H9 (cell line): Measurements from ENCODE around the gene SP5. TPM values are rescaled to one million over a fixed set of nuclear protein-coding genes. Genes with fewer than 3 reads are reported as not detected.

Source experiments
- DNase-seq: peaks from one replicate; pipeline ENCODE4 v3.0.0-alpha.2; 2017
- H2AFZ ChIP-seq: one replicate; pipeline ENCODE4 v1.6.1; 2013; ENCODE audit warnings: mild to moderate bottlenecking, low read length, control low read depth, moderate library complexity
- H2AK5ac ChIP-seq: 2 replicates; pipeline ENCODE4 v1.6.1; 2013; ENCODE audit warnings: low read length, control low read depth, mixed read lengths; ENCODE audit not compliant: insufficient read length
- H2BK120ac ChIP-seq: one replicate; pipeline ENCODE4 v1.6.1; 2013; ENCODE audit warnings: low read depth, mild to moderate bottlenecking, low read length, control low read depth, inconsistent platforms; ENCODE audit not compliant: poor library complexity, severe bottlenecking
- H2BK12ac ChIP-seq: 2 replicates; pipeline ENCODE4 v1.6.1; 2013; ENCODE audit warnings: low read length, control low read depth, mixed read lengths, low read depth; ENCODE audit not compliant: insufficient read length
- H2BK15ac ChIP-seq: 2 replicates; pipeline ENCODE4 v1.6.1; 2013; ENCODE audit warnings: low read depth, low read length, control low read depth
- H2BK20ac ChIP-seq: one replicate; pipeline ENCODE4 v1.6.1; 2013; ENCODE audit warnings: low read depth, mild to moderate bottlenecking, low read length, control low read depth, inconsistent platforms; ENCODE audit not compliant: poor library complexity, severe bottlenecking
- H2BK5ac ChIP-seq: 2 replicates; pipeline ENCODE4 v1.6.1; 2013; ENCODE audit warnings: low read length, control low read depth, mixed read lengths; ENCODE audit not compliant: insufficient read length
- H3K14ac ChIP-seq: 2 replicates; pipeline ENCODE4 v1.6.1; 2013; ENCODE audit warnings: low read length, control low read depth; ENCODE audit not compliant: insufficient read depth
- H3K18ac ChIP-seq: 2 replicates; pipeline ENCODE4 v1.6.1; 2013; ENCODE audit warnings: low read depth, mild to moderate bottlenecking, mixed read lengths, low read length, control low read depth; ENCODE audit not compliant: insufficient read length
- H3K23ac ChIP-seq: 2 replicates; pipeline ENCODE4 v1.6.1; 2013; ENCODE audit warnings: low read length, control low read depth, mixed read lengths, low read depth; ENCODE audit not compliant: insufficient read length
- H3K23me2 ChIP-seq: 2 replicates; pipeline ENCODE4 v1.6.1; 2013; ENCODE audit warnings: low read depth, mild to moderate bottlenecking, mixed read lengths, low read length, control low read depth; ENCODE audit not compliant: insufficient read length, poor library complexity, severe bottlenecking
- H3K27ac ChIP-seq: 2 replicates; pipeline ENCODE4 v1.5.1; 2013; ENCODE audit warnings: low read length, control low read depth, mixed read lengths, low read depth; ENCODE audit not compliant: insufficient read length
- H3K27me3 ChIP-seq: 2 replicates; pipeline ENCODE4 v1.6.1; 2013; ENCODE audit warnings: low read length, control low read depth, inconsistent platforms; ENCODE audit not compliant: insufficient read depth
- H3K4ac ChIP-seq: 2 replicates; pipeline ENCODE4 v1.6.1; 2013; ENCODE audit warnings: low read depth, mild to moderate bottlenecking, control low read depth, inconsistent platforms, low read length, moderate library complexity
- H3K4me1 ChIP-seq: 2 replicates; pipeline ENCODE4 v1.6.1; 2013; ENCODE audit warnings: low read length, control low read depth, inconsistent platforms; ENCODE audit not compliant: insufficient read depth
- H3K4me2 ChIP-seq: 2 replicates; pipeline ENCODE4 v1.6.1; 2013; ENCODE audit warnings: low read length, control low read depth, mixed read lengths; ENCODE audit not compliant: insufficient read length, insufficient read depth
- H3K56ac ChIP-seq: 2 replicates; pipeline ENCODE4 v1.6.1; 2013; ENCODE audit warnings: low read depth, mild to moderate bottlenecking, mixed read lengths, low read length, control low read depth; ENCODE audit not compliant: insufficient read length
- H3K79me1 ChIP-seq: 2 replicates; pipeline ENCODE4 v1.6.1; 2013; ENCODE audit warnings: low read depth, mild to moderate bottlenecking, moderate library complexity, low read length, control low read depth, inconsistent platforms; ENCODE audit not compliant: insufficient read depth, poor library complexity, severe bottlenecking
- H3K79me2 ChIP-seq: 2 replicates; pipeline ENCODE4 v1.6.1; 2013; ENCODE audit warnings: low read length, control low read depth, inconsistent platforms; ENCODE audit not compliant: insufficient read depth
- H3K9ac ChIP-seq: 2 replicates; pipeline ENCODE4 v1.6.1; 2013; ENCODE audit warnings: low read length, control low read depth, mixed read lengths; ENCODE audit not compliant: insufficient read length; ENCODE audit errors: extremely low read depth
- H3K9me3 ChIP-seq: one replicate; pipeline ENCODE4 v1.6.1; 2013; ENCODE audit warnings: low read depth, low read length, inconsistent platforms; ENCODE audit not compliant: control insufficient read depth
- H3T11ph ChIP-seq: one replicate; pipeline ENCODE4 v1.6.1; 2013; ENCODE audit warnings: mild to moderate bottlenecking, low read length, control low read depth, inconsistent platforms
- H4K20me1 ChIP-seq: one replicate; pipeline ENCODE4 v1.6.1; 2013; ENCODE audit not compliant: control insufficient read depth, insufficient read length, insufficient read depth
- H4K5ac ChIP-seq: 2 replicates; pipeline ENCODE4 v1.6.1; 2013; ENCODE audit warnings: low read depth, mild to moderate bottlenecking, mixed read lengths, low read length, control low read depth; ENCODE audit not compliant: insufficient read length
- H4K8ac ChIP-seq: replicated peaks from 2 replicates; pipeline ENCODE4 v1.6.1; 2013; ENCODE audit warnings: low read length, control low read depth, mixed read lengths, low read depth; ENCODE audit not compliant: insufficient read length
- H4K91ac ChIP-seq: 2 replicates; pipeline ENCODE4 v1.6.1; 2013; ENCODE audit warnings: low read depth, mild to moderate bottlenecking, moderate library complexity, mixed read lengths, low read length, control low read depth; ENCODE audit not compliant: insufficient read length
- H3K27ac Mint-ChIP-seq, 3 experiments: 2 replicates in 2 of 3; 3 replicates in 1 of 3; pipeline ENCODE4 v1.8.0; 2020 to 2021; ENCODE audit warnings: mixed read lengths in 3 of 3, mild to moderate bottlenecking in 1 of 3, moderate library complexity in 1 of 3
- H3K27me3 Mint-ChIP-seq: 2 replicates; pipeline ENCODE4 v1.8.0; 2021; ENCODE audit warnings: low read depth, mild to moderate bottlenecking, moderate library complexity, mixed read lengths
- H3K36me3 Mint-ChIP-seq, 3 experiments: 2 replicates in 2 of 3; 3 replicates in 1 of 3; pipeline ENCODE4 v1.8.0; 2020 to 2021; ENCODE audit warnings: low read depth in 3 of 3, mixed read lengths in 3 of 3; ENCODE audit not compliant: insufficient read depth in 1 of 3
- H3K4me1 Mint-ChIP-seq, 2 experiments: 2 replicates each; pipeline ENCODE4 v1.8.0; 2020; ENCODE audit warnings: mixed read lengths in 2 of 2
- H3K4me3 Mint-ChIP-seq, 2 experiments: 2 replicates in 1 of 2; 3 replicates in 1 of 2; pipeline ENCODE4 v1.8.0; 2020 to 2021; ENCODE audit warnings: mild to moderate bottlenecking in 2 of 2, mixed read lengths in 2 of 2, moderate library complexity in 1 of 2
- H3K9me3 Mint-ChIP-seq, 2 experiments: 2 replicates in 1 of 2; 3 replicates in 1 of 2; pipeline ENCODE4 v1.8.0; 2020; ENCODE audit warnings: mild to moderate bottlenecking in 2 of 2, mixed read lengths in 2 of 2, moderate library complexity in 1 of 2
- CTCF ChIP-seq: fragments of 200-600 bp; sonication (generic); conservative IDR thresholded peaks from 3 replicates; pipeline ENCODE4 v1.8.0; 2021; ENCODE audit warnings: antibody characterized with exemption, mild to moderate bottlenecking
- WGBS: extraction: QIAGEN DNeasy Blood & Tissue Kit; methylation state at CpG from one replicate; pipeline ENCODE4 v1.1.7; 2013; ENCODE audit warnings: missing lambda C conversion rate, low lambda C conversion rate, mixed read lengths; ENCODE audit not compliant: insufficient read length; ENCODE audit errors: extremely low coverage; 5-methylcytosine and 5-hydroxymethylcytosine counted together
- total RNA-seq: library from RNA; stranded (reverse); gene quantifications from 2 replicates; pipeline ENCODE4 v1.2.1, GENCODE V29; 2021

SP5 gene
- total RNA-seq, 1 experiment from 2014 or later = 1.7 TPM

DNA sequence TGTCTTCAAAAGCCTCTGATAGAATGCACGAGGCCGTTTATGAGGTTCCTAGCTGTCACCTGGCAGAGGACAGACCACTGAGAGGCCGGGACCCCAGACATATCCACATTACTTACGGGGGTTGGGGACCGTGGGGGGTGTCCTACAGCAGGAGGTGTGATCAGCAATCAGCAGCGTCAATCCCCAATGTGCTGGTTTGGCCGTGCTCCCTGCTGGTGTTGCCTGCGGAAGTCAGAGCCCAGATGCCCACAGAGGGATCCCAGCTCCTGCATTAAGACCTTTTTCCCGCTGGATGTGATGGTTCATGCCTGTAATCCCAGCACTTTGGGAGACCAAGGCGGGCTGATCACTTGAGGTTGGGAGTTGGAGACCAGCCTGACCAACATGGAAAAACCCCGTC, 20.8 kb upstream of the SP5 start:
- H3K9ac ChIP-seq = no peak overlapping the region
- H4K91ac ChIP-seq = no peak overlapping the region
- no peak overlapping the region for H3K4ac ChIP-seq
- H2AK5ac ChIP-seq = no peak overlapping the region
- no peaks in the 10 kb centered on the region for H3K23me2 ChIP-seq
- Mint-ChIP-seq H3K4me1 (peaks cover 23 to 25% of the 10 kb centered on the region in 2 experiments), H3K4me3 (no peak overlapping the region), H3K27me3 (no peaks in the 10 kb centered on the region), H3K27ac (no peak overlapping the region), H3K9me3 (no peaks in the 10 kb centered on the region), H3K36me3 (no peaks in the 10 kb centered on the region)
- H3K9me3 ChIP-seq = no peaks in the 10 kb centered on the region
- no peak overlapping the region for H3K18ac ChIP-seq
- H4K5ac ChIP-seq = no peak overlapping the region
- H3K79me2 ChIP-seq = no peaks in the 10 kb centered on the region
- no peak for TF ChIP-seq CTCF
- no peak overlapping the region for H3K23ac ChIP-seq
- peak overlapping the region; percentile 4; the same call in 1 of the 2 replicates for H3K14ac ChIP-seq
- no peaks in the 10 kb centered on the region for H3K79me1 ChIP-seq
- DNase-seq = no peak
- H2BK120ac ChIP-seq = no peak overlapping the region
- no peak overlapping the region for H2BK5ac ChIP-seq
- no peak overlapping the region for H2BK20ac ChIP-seq
- no peak overlapping the region for H3K27ac ChIP-seq
- H3K27me3 ChIP-seq = no peaks in the 10 kb centered on the region
- no peaks in the 10 kb centered on the region for H4K20me1 ChIP-seq
- H4K8ac ChIP-seq = no peak overlapping the region
- peaks cover 3% of the 10 kb centered on the region; the same call in 1 of the 2 replicates for H3K4me1 ChIP-seq
- H3T11ph ChIP-seq = no peak overlapping the region
- no peak overlapping the region for H3K4me2 ChIP-seq
- H2AFZ ChIP-seq = no peak overlapping the region
- no peak overlapping the region for H3K56ac ChIP-seq
- H2BK12ac ChIP-seq = no peak overlapping the region
- no peak overlapping the region for H2BK15ac ChIP-seq
- no CpG with 5 or more reads among the region's 11 CpGs for WGBS
